Measurements from ENCODE around the gene C10orf90. TPM values are rescaled to one million over a fixed set of nuclear protein-coding genes. Genes with fewer than 3 reads are reported as not detected.
"Not testable (repeated sequence)": the region's sequence is repeated elsewhere in the genome, so short reads cannot be mapped to it uniquely, and the experiment has no call there.

Gene C10orf90
- total and polyA plus RNA-seq, 4 donors = not detected

DNA sequence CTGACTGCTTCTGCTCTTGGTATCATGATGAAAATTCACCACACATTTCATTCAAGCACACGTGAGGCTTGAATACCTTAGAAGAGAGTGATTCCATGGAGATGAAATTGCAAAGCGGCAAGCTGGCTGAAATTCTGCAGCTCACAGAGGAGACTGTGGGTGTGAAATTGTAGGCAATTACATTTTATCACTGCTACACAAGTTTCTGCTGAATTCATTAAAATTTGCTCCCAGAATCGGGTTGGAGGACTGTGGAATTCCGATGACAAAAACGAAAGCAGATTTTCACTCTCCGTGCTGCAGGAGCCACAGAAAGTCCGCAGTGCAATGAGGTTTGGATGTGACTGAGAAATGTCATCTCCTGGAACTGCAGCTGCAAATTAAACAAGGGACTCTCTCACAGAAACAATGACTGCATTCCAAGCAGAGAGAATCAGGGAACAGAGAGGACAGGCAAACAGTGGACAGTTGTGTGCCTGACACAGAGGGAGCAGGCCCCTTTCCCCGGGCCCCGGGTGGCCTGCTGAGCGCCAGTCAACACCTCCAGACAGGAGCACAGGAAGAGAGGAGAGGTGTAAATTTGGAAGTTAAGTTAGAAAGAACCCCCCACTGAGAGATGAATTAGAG, 109.1 kb downstream of the C10orf90 start:
- WGBS, 2 donors = 47 to 49% methylated on average over 10 of the region's 10 CpGs
- ATAC-seq (ENCODE audit: insufficient read depth, low FRiP score) = no peak
- H3K9ac ChIP-seq (ENCODE audit: insufficient read depth in 1 of 2, low read length in 2 of 2) = peak overlapping the region in 1 of 2 donors; percentile 52
- peaks cover 0 to 8% (median 0%) of the 10 kb centered on the region in 5 donors for H3K4me1 ChIP-seq (ENCODE audit: control insufficient read depth in 5 of 5, insufficient read depth in 5 of 5, low read length in 5 of 5)
- TF ChIP-seq, protein P1, sequence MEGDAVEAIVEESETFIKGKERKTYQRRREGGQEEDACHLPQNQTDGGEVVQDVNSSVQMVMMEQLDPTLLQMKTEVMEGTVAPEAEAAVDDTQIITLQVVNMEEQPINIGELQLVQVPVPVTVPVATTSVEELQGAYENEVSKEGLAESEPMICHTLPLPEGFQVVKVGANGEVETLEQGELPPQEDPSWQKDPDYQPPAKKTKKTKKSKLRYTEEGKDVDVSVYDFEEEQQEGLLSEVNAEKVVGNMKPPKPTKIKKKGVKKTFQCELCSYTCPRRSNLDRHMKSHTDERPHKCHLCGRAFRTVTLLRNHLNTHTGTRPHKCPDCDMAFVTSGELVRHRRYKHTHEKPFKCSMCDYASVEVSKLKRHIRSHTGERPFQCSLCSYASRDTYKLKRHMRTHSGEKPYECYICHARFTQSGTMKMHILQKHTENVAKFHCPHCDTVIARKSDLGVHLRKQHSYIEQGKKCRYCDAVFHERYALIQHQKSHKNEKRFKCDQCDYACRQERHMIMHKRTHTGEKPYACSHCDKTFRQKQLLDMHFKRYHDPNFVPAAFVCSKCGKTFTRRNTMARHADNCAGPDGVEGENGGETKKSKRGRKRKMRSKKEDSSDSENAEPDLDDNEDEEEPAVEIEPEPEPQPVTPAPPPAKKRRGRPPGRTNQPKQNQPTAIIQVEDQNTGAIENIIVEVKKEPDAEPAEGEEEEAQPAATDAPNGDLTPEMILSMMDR (IDR thresholded peaks at IDR 0.05; ENCODE audit: control extremely low read depth, extremely low read depth) = no peak
- H3K9me3 ChIP-seq (ENCODE audit: control insufficient read depth in 4 of 4, insufficient read depth in 3 of 4, low read length in 3 of 4) = no peaks in the 10 kb centered on the region
- no peaks in the 10 kb centered on the region for H3K36me3 ChIP-seq (ENCODE audit: control insufficient read depth in 4 of 4, insufficient read depth in 4 of 4, low read length in 4 of 4)
- no peaks in the 10 kb centered on the region for H3K27me3 ChIP-seq (ENCODE audit: control insufficient read depth in 3 of 3, insufficient read depth in 3 of 3, low read length in 2 of 3)
- peak in 2 of 3 donors; percentile 31 to 33 for DNase-seq
- H3K27ac ChIP-seq (ENCODE audit: low read depth in 1 of 2, low read length in 1 of 2) = no peak overlapping the region
- no peak overlapping the region for H3K4me3 ChIP-seq

DNA sequence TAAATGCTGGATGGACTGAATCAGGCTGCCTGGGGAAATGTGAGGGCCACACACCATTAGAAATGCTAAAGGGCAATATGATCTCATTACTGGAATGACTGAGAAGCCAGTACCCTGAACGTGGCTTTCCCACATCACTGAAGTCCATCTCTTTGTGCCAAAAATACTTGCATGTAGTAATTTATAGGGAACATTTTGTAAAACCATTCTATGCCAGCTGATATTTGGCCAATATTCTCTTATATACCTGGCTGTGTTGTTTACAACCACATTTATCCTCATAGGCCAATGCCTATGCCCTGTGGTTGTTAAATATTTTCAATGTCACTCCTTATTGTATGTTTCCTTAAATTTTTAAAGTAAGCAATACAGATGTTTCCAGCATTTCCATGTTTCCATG, 111.6 kb downstream of the C10orf90 start:
- no peaks in the 10 kb centered on the region for H3K36me3 ChIP-seq (ENCODE audit: control insufficient read depth in 4 of 4, insufficient read depth in 4 of 4, low read length in 4 of 4)
- no peaks in the 10 kb centered on the region for H3K27me3 ChIP-seq (ENCODE audit: control insufficient read depth in 3 of 3, insufficient read depth in 3 of 3, low read length in 2 of 3)
- H3K27ac ChIP-seq (ENCODE audit: low read depth in 1 of 2, low read length in 1 of 2) = no peak overlapping the region
- no peak overlapping the region for H3K4me3 ChIP-seq
- ATAC-seq (ENCODE audit: insufficient read depth, low FRiP score) (no peak), DNase-seq (no peak)
- no peak overlapping the region for H3K9ac ChIP-seq (ENCODE audit: insufficient read depth in 1 of 2, low read length in 2 of 2)
- 30 to 69% methylated on average over 1 of the region's 1 CpG for WGBS, 2 donors
- TF ChIP-seq, protein P1 (IDR thresholded peaks at IDR 0.05; ENCODE audit: control extremely low read depth, extremely low read depth) = no peak
- H3K9me3 ChIP-seq (ENCODE audit: control insufficient read depth in 4 of 4, insufficient read depth in 3 of 4, low read length in 3 of 4) = no peaks in the 10 kb centered on the region
- H3K4me1 ChIP-seq (ENCODE audit: control insufficient read depth in 5 of 5, insufficient read depth in 5 of 5, low read length in 5 of 5) = peaks cover 0 to 8% (median 0%) of the 10 kb centered on the region in 5 donors

DNA sequence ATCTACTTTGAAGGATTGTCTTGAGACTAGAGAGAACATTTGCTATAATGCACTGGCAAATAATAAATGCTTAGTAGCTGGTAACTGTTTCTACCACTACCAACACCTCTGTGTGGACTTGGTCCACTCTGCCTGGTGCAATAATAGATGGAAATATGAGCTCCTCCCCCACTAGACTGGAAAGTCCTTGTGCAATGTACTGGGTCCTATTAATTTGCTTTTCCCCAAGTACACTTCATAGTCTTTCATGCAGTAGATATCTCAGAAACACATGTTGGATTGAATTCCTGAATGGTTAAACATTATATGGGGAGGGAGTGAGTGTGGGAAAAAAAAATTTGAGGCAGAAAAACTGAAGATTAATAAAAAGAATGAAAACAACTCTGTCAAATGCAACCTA, 119.3 kb downstream of the C10orf90 start:
- peaks cover 0 to 6% (median 0%) of the 10 kb centered on the region in 3 donors for H3K27me3 ChIP-seq (ENCODE audit: control insufficient read depth in 3 of 3, insufficient read depth in 3 of 3, low read length in 2 of 3)
- peaks cover 0 to 3% (median 0%) of the 10 kb centered on the region in 5 donors for H3K4me1 ChIP-seq (ENCODE audit: control insufficient read depth in 5 of 5, insufficient read depth in 5 of 5, low read length in 5 of 5)
- TF ChIP-seq, protein P1 (IDR thresholded peaks at IDR 0.05; ENCODE audit: control extremely low read depth, extremely low read depth) = no peak
- ATAC-seq (ENCODE audit: insufficient read depth, low FRiP score) (no peak), DNase-seq (peak in 2 of 3 donors; percentile 26 to 68)
- no peak overlapping the region for H3K27ac ChIP-seq (ENCODE audit: low read depth in 1 of 2, low read length in 1 of 2)
- no peak overlapping the region for H3K9ac ChIP-seq (ENCODE audit: insufficient read depth in 1 of 2, low read length in 2 of 2)
- H3K36me3 ChIP-seq (ENCODE audit: control insufficient read depth in 4 of 4, insufficient read depth in 4 of 4, low read length in 4 of 4) = no peaks in the 10 kb centered on the region
- H3K9me3 ChIP-seq (ENCODE audit: control insufficient read depth in 4 of 4, insufficient read depth in 3 of 4, low read length in 3 of 4) = no peaks in the 10 kb centered on the region
- H3K4me3 ChIP-seq = no peak overlapping the region

DNA sequence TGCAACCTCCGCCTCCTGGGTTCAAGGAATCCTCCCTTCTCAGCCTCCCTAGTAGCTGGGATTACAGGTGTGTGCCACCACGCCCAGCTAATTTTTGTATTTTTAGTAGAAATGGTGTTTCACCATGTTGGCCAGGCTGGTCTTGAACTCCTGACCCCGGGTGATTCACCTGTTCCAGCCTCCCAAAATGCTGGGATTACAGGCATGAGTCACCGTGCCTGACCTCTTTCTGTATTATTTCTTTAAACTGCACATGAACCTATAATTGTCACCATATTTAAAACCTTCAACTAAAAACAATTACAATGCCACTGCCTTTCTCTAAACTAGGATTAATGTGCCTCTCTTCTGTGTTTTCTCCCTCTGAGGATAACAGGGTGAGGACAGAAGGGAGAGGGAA, 119.9 kb downstream of the C10orf90 start:
- not testable (repeated sequence) for H3K4me1 ChIP-seq (ENCODE audit: control insufficient read depth in 5 of 5, insufficient read depth in 5 of 5, low read length in 5 of 5); H3K27me3 ChIP-seq (ENCODE audit: control insufficient read depth in 3 of 3, insufficient read depth in 3 of 3, low read length in 2 of 3); H3K4me3 ChIP-seq; DNase-seq; H3K27ac ChIP-seq (ENCODE audit: low read depth in 1 of 2, low read length in 1 of 2); H3K36me3 ChIP-seq (ENCODE audit: control insufficient read depth in 4 of 4, insufficient read depth in 4 of 4, low read length in 4 of 4); ATAC-seq (ENCODE audit: insufficient read depth, low FRiP score); H3K9me3 ChIP-seq (ENCODE audit: control insufficient read depth in 4 of 4, insufficient read depth in 3 of 4, low read length in 3 of 4); H3K9ac ChIP-seq (ENCODE audit: insufficient read depth in 1 of 2, low read length in 2 of 2)
- WGBS, 2 donors = 65 to 70% methylated on average over 4 of the region's 4 CpGs

All from lung (tissue), 12 donors.